ENCODE measurements around the gene TJAP1. TPM values are rescaled to one million over a fixed set of nuclear protein-coding genes. Genes with fewer than 3 reads are reported as not detected.
A peak's percentile ranks its signal among the peaks of the same experiment; 100 is the strongest.

Gene TJAP1
- total RNA-seq, 1 donor from 2014 or later = 31.2 TPM

- Histone ChIP-seq H3K4me1 (peaks cover 20% of the 10 kb centered on the region), H3K27me3 (no peaks in the 10 kb centered on the region), H3K27ac (no peak overlapping the region), H3K4me3 (no peak overlapping the region), H3K9me3 (no peaks in the 10 kb centered on the region), H3K36me3 (peaks cover 44% of the 10 kb centered on the region)
- ATAC-seq = peak; percentile 79
- peak; percentile 76 for DNase-seq
- peak; percentile 98 for TF ChIP-seq CTCF (IDR thresholded peaks at IDR 0.05)
- intact Hi-C loops (cut with DNase I) = loop anchor here (10.0 kb wide), 2 partner anchors 52 to 122 kb away; partner anchors contain the start of gene DLK2
Measured at GRCh38 chr6:43506667-43507471, 29.5 kb downstream of the TJAP1 start.

- DNase-seq (no peak), ATAC-seq (no peak)
- Histone ChIP-seq H3K9me3 (no peaks in the 10 kb centered on the region), H3K27ac (no peak overlapping the region), H3K4me3 (no peak overlapping the region), H3K27me3 (no peaks in the 10 kb centered on the region), H3K4me1 (peaks cover 20% of the 10 kb centered on the region), H3K36me3 (peaks cover 46% of the 10 kb centered on the region)
- TF ChIP-seq CTCF (IDR thresholded peaks at IDR 0.05) = no peak
- intact Hi-C loops (cut with DNase I) = loop anchor here (10.0 kb wide), 2 partner anchors 54 to 124 kb away; partner anchors contain the start of gene DLK2
Measured at GRCh38 chr6:43508481-43509141, 31.2 kb downstream of the TJAP1 start.

GRCh38 chr6:43509142-43509983 is 32.0 kb downstream of the TJAP1 start:
- peaks cover 24% of the 10 kb centered on the region for H3K4me1 ChIP-seq
- peaks cover 46% of the 10 kb centered on the region for H3K36me3 ChIP-seq
- no peak overlapping the region for H3K27ac ChIP-seq
- no peak for TF ChIP-seq CTCF (IDR thresholded peaks at IDR 0.05)
- no peaks in the 10 kb centered on the region for H3K27me3 ChIP-seq
- H3K4me3 ChIP-seq = peak overlapping the region; percentile 68
- ATAC-seq (no peak), DNase-seq (no peak)
- intact Hi-C loops (cut with DNase I) = loop anchor here (10.0 kb wide), 2 partner anchors 55 to 125 kb away; partner anchors contain the start of gene DLK2
- H3K9me3 ChIP-seq = no peaks in the 10 kb centered on the region

- H3K4me1 ChIP-seq = peaks cover 33% of the 10 kb centered on the region
- peak within 1 kb of the TSS; percentile 68 for H3K4me3 ChIP-seq
- TF ChIP-seq CTCF (IDR thresholded peaks at IDR 0.05) = no peak
- peak within 1 kb of the TSS; percentile 17 for H3K27ac ChIP-seq
- H3K27me3 ChIP-seq = no peaks in the 10 kb centered on the region
- no peaks in the 10 kb centered on the region for H3K9me3 ChIP-seq
- peaks cover 48% of the 10 kb centered on the region for H3K36me3 ChIP-seq
- intact Hi-C loops (cut with DNase I) = loop anchor here (10.0 kb wide), 2 partner anchors 55 to 125 kb away; partner anchors contain the start of gene DLK2
- ATAC-seq = peak; percentile 89
- peak; percentile 94 for DNase-seq
Measured at GRCh38 chr6:43509984-43510826, 32.8 kb downstream of the TJAP1 start, which contains the start of gene LRRC73. Gene LRRC73 (minus strand): TSS chr6:43510346. CDS start chr6:43509785, 561 bp downstream.

All from upper lobe of right lung (tissue), 1 donor.